HepG2 (cell line): ENCODE data around the gene CALML4. TPM values are rescaled to one million over a fixed set of nuclear protein-coding genes. Genes with fewer than 3 reads are reported as not detected.
A peak's percentile ranks its signal among the peaks of the same experiment; 100 is the strongest.

Source experiments
- CBX2 ChIP-seq, 2 experiments: fragments of 200-600 bp in 1 of 2; sonication (generic); formaldehyde crosslinking in 1 of 2; IDR thresholded peaks; 2 replicates each; pipeline versions ENCODE4 v1.7.0 to v1.8.1; 2018 to 2022; ENCODE audit warnings: low read depth in 2 of 2, low read length in 1 of 2, mild to moderate bottlenecking in 1 of 2, missing genetic modification reagents in 1 of 2
- GLMP ChIP-seq: sonication (generic); formaldehyde crosslinking; IDR thresholded peaks from 2 replicates; pipeline ENCODE4 v1.9.0; 2021; ENCODE audit warnings: missing genetic modification reagents, mild to moderate bottlenecking, borderline replicate concordance
- HOXD1 ChIP-seq: sonication (generic); formaldehyde crosslinking; IDR thresholded peaks from 2 replicates; pipeline ENCODE4 v1.5.0; 2020; ENCODE audit warnings: missing genetic modification reagents
- KLF16 ChIP-seq, 2 experiments: sonication (generic) in 1 of 2; formaldehyde crosslinking in 1 of 2; IDR thresholded peaks; 2 replicates each; pipeline versions ENCODE4 v1.6.1 to v1.8.0; 2016 to 2023; ENCODE audit warnings: missing genetic modification reagents in 2 of 2, missing compliant biosample characterization in 1 of 2
- KMT2B ChIP-seq: IDR thresholded peaks from 2 replicates; pipeline ENCODE4 v1.6.1; 2016; ENCODE audit warnings: missing genetic modification reagents, missing compliant biosample characterization
- MAF1 ChIP-seq: sonication (generic); formaldehyde crosslinking; IDR thresholded peaks from 2 replicates; pipeline ENCODE4 v1.5.0; 2020; ENCODE audit warnings: missing genetic modification reagents, borderline replicate concordance
- MATR3 ChIP-seq: sonication (generic); formaldehyde crosslinking; IDR thresholded peaks from 2 replicates; pipeline ENCODE4 v1.4.0; 2020; ENCODE audit warnings: missing genetic modification reagents
- SCMH1 ChIP-seq: sonication (generic); formaldehyde crosslinking; IDR thresholded peaks from 2 replicates; pipeline ENCODE4 v1.9.0; 2021; ENCODE audit warnings: missing genetic modification reagents, mild to moderate bottlenecking, borderline replicate concordance
- SP1 ChIP-seq, 2 experiments: fragments of 450-650 bp in 1 of 2; sonication (generic) in 1 of 2; formaldehyde crosslinking in 1 of 2; IDR thresholded peaks; 2 replicates each; pipeline versions ENCODE4 v1.4.0 to v1.6.1; 2016 to 2020; ENCODE audit warnings: missing genetic modification reagents in 1 of 2
- SP4 ChIP-seq: sonication (generic); formaldehyde crosslinking; IDR thresholded peaks from 2 replicates; pipeline ENCODE4 v1.8.1; 2023; ENCODE audit warnings: mild to moderate bottlenecking, missing genetic modification reagents
- SRSF9 ChIP-seq: fragments of 200-400 bp; formaldehyde crosslinking; IDR thresholded peaks from 2 replicates; pipeline ENCODE4 v1.6.1; 2018; ENCODE audit warnings: borderline replicate concordance, mild to moderate bottlenecking, low read depth, low read length; ENCODE audit not compliant: insufficient read depth, poor library complexity, severe bottlenecking
- WIZ ChIP-seq: sonication (generic); formaldehyde crosslinking; IDR thresholded peaks from 2 replicates; pipeline ENCODE4 v1.5.1; 2020; ENCODE audit warnings: mild to moderate bottlenecking, missing genetic modification reagents
- ZNF251 ChIP-seq: sonication (generic); formaldehyde crosslinking; IDR thresholded peaks from 2 replicates; pipeline ENCODE4 v1.9.0; 2021; ENCODE audit warnings: mild to moderate bottlenecking, missing genetic modification reagents
- ZNF264 ChIP-seq: sonication (generic); formaldehyde crosslinking; IDR thresholded peaks from 2 replicates; pipeline ENCODE4 v1.4.0; 2020; ENCODE audit warnings: missing genetic modification reagents
- ZNF598 ChIP-seq: sonication (generic); formaldehyde crosslinking; IDR thresholded peaks from 2 replicates; pipeline ENCODE4 v1.5.1; 2020; ENCODE audit warnings: mild to moderate bottlenecking, missing genetic modification reagents, borderline replicate concordance
- ZNF775 ChIP-seq: sonication (generic); formaldehyde crosslinking; IDR thresholded peaks from 2 replicates; pipeline ENCODE4 v1.4.0; 2020; ENCODE audit warnings: missing genetic modification reagents, mild to moderate bottlenecking, moderate library complexity, borderline replicate concordance
- ZNF850 ChIP-seq: sonication (generic); formaldehyde crosslinking; conservative IDR thresholded peaks from 2 replicates; pipeline ENCODE4 v1.9.0; 2021; ENCODE audit warnings: mild to moderate bottlenecking, missing genetic modification reagents
- polyA plus RNA-seq, 8 experiments: library from polyadenylated mRNA; depleted of rRNA in 3 of 8; stranded (reverse) in 7 of 8; unstranded in 1 of 8; fragments of >200 nt; fragmentation: Illumina TruSeq in 4 of 8; extraction: Trizol in 4 of 8; gene quantifications; 2 replicates each; pipeline versions ENCODE4 v1.2.1 to v1.2.3, GENCODE V29; 2011 to 2016; ENCODE audit warnings: low read depth in 4 of 8, missing spikeins in 1 of 8, mixed read lengths in 1 of 8; ENCODE audit not compliant: insufficient read depth in 1 of 8
- total RNA-seq, 5 experiments: library from RNA; depleted of rRNA; stranded (reverse); fragments of >200 nt; fragmentation: Illumina TruSeq; extraction: Trizol; gene quantifications; 2 replicates each; pipeline ENCODE4 v1.2.3, GENCODE V29; 2016; ENCODE audit warnings: low read depth in 1 of 5
- TF ChIP-seq, protein P1 (sequence below): sonication (generic); formaldehyde crosslinking; IDR thresholded peaks from 2 replicates; pipeline ENCODE4 v1.5.1; 2020; ENCODE audit warnings: mild to moderate bottlenecking, missing genetic modification reagents, moderate library complexity
- TF ChIP-seq, protein P2 (sequence below): sonication (generic); formaldehyde crosslinking; IDR thresholded peaks from 2 replicates; pipeline ENCODE4 v1.5.1; 2020; ENCODE audit warnings: mild to moderate bottlenecking, moderate library complexity, missing genetic modification reagents
- TF ChIP-seq, protein P3 (sequence below): IDR thresholded peaks from 2 replicates; pipeline ENCODE4 v1.6.1; 2016; ENCODE audit warnings: missing compliant biosample characterization, missing genetic modification reagents, borderline replicate concordance

Gene CALML4
- total and polyA plus RNA-seq, 2 of the 13 experiments (the other 11 are each of a cell fraction or from before 2014, with no cell fraction given): 3.6 to 8.7 TPM

DNA sequence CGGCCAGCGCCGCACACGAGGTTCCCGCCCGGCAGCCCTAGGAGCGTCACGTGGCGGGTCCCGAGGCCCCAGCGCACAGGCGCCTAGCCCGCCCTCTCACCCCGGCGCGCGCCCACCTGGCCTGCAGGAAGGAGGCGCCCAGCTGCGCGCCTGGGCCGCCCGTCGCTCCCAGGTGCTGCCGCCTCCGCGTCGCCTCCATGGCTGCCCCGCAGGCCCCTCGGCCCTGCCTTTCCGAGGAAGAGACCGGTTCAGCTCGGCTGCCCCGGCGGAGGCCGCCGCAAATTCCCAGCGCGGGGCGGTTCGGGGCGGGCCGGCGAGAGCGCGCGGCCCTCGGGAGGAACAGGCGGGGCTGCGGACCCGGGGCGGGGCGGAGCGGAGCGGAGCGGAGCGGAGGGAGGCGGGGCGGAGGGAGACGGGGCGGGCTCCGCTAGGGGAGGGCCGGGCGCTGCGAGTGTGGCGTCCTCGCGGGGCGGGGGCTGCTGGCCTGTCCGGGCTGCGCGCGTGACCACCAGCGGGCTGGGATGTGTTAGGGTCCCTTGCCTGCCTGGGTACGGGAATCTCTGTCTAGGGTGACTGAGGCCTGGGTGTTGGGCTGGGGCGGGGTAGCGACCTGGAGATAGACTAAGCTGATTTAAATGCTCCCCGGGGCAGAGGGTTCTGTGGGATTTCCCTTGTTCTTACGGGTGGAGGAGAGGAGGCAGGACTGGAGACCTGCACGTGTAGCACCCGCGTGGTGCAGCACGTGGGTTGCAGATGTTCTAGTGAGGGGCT lies 24.4 kb upstream of the CALML4 start, which contains the start of gene CLN6 (continued):
- TF ChIP-seq, protein P1, sequence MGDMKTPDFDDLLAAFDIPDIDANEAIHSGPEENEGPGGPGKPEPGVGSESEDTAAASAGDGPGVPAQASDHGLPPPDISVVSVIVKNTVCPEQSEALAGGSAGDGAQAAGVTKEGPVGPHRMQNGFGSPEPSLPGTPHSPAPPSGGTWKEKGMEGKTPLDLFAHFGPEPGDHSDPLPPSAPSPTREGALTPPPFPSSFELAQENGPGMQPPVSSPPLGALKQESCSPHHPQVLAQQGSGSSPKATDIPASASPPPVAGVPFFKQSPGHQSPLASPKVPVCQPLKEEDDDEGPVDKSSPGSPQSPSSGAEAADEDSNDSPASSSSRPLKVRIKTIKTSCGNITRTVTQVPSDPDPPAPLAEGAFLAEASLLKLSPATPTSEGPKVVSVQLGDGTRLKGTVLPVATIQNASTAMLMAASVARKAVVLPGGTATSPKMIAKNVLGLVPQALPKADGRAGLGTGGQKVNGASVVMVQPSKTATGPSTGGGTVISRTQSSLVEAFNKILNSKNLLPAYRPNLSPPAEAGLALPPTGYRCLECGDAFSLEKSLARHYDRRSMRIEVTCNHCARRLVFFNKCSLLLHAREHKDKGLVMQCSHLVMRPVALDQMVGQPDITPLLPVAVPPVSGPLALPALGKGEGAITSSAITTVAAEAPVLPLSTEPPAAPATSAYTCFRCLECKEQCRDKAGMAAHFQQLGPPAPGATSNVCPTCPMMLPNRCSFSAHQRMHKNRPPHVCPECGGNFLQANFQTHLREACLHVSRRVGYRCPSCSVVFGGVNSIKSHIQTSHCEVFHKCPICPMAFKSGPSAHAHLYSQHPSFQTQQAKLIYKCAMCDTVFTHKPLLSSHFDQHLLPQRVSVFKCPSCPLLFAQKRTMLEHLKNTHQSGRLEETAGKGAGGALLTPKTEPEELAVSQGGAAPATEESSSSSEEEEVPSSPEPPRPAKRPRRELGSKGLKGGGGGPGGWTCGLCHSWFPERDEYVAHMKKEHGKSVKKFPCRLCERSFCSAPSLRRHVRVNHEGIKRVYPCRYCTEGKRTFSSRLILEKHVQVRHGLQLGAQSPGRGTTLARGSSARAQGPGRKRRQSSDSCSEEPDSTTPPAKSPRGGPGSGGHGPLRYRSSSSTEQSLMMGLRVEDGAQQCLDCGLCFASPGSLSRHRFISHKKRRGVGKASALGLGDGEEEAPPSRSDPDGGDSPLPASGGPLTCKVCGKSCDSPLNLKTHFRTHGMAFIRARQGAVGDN (CRISPR knock-in tag): peak; percentile 93
- TF ChIP-seq WIZ (no peak), SP4 (CRISPR knock-in tag) (peak; percentile 62), HOXD1 (CRISPR knock-in tag) (no peak; the same call in 1 of the 2 replicates), SRSF9 (no peak), ZNF251 (no peak), ZNF264 (CRISPR knock-in tag) (no peak), SP1 (IDR thresholded peaks at IDR 0.05) (no peak), SP1 (CRISPR knock-in tag; IDR thresholded peaks at IDR 0.05) (peak; percentile 9; the same call in 1 of the 2 replicates), SCMH1 (CRISPR knock-in tag) (no peak), MATR3 (no peak), MAF1 (CRISPR knock-in tag) (no peak), ZNF775 (CRISPR knock-in tag) (no peak), KLF16 (CRISPR knock-in tag; IDR thresholded peaks at IDR 0.05) (peak in 1 of 2 experiments; percentile 20; a peak in 1 of 4 replicates), CBX2 (IDR thresholded peaks at IDR 0.05; ENCODE audit: low read depth, low read length) (no peak), CBX2 (CRISPR knock-in tag; IDR thresholded peaks at IDR 0.05; ENCODE audit: low read depth) (no peak), ZNF598 (no peak), ZNF850 (CRISPR knock-in tag) (no peak), GLMP (CRISPR knock-in tag) (peak; percentile 56; the same call in 1 of the 2 replicates), KMT2B (CRISPR knock-in tag) (no peak; the same call in 1 of the 2 replicates)
- TF ChIP-seq, protein P2, sequence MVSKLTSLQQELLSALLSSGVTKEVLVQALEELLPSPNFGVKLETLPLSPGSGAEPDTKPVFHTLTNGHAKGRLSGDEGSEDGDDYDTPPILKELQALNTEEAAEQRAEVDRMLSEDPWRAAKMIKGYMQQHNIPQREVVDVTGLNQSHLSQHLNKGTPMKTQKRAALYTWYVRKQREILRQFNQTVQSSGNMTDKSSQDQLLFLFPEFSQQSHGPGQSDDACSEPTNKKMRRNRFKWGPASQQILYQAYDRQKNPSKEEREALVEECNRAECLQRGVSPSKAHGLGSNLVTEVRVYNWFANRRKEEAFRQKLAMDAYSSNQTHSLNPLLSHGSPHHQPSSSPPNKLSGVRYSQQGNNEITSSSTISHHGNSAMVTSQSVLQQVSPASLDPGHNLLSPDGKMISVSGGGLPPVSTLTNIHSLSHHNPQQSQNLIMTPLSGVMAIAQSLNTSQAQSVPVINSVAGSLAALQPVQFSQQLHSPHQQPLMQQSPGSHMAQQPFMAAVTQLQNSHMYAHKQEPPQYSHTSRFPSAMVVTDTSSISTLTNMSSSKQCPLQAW (CRISPR knock-in tag): no peak
- TF ChIP-seq, protein P3, sequence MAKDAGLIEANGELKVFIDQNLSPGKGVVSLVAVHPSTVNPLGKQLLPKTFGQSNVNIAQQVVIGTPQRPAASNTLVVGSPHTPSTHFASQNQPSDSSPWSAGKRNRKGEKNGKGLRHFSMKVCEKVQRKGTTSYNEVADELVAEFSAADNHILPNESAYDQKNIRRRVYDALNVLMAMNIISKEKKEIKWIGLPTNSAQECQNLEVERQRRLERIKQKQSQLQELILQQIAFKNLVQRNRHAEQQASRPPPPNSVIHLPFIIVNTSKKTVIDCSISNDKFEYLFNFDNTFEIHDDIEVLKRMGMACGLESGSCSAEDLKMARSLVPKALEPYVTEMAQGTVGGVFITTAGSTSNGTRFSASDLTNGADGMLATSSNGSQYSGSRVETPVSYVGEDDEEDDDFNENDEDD: peak; percentile 99
